HUES6 (cell line): ENCODE results near the gene EPB41L4A.
"Not testable (repeated sequence)": the region's sequence is repeated elsewhere in the genome, so short reads cannot be mapped to it uniquely, and the experiment has no call there.

Source experiments
- H3K27ac ChIP-seq: 2 replicates; pipeline ENCODE4 v1.7.0; 2013; ENCODE audit warnings: low read depth, mild to moderate bottlenecking, low read length, inconsistent platforms
- H3K27me3 ChIP-seq: 2 replicates; pipeline ENCODE4 v1.6.1; 2013; ENCODE audit warnings: low read length; ENCODE audit not compliant: control insufficient read depth, insufficient read depth
- H3K36me3 ChIP-seq: 2 replicates; pipeline ENCODE4 v1.6.1; 2013; ENCODE audit warnings: low read length; ENCODE audit not compliant: control insufficient read depth, insufficient read depth
- H3K4me1 ChIP-seq: 2 replicates; pipeline ENCODE4 v1.6.1; 2013; ENCODE audit warnings: low read length; ENCODE audit not compliant: control insufficient read depth, insufficient read depth
- H3K4me3 ChIP-seq: 2 replicates; pipeline ENCODE4 v1.5.1; 2013; ENCODE audit warnings: low read depth, low read length
- H3K9ac ChIP-seq: one replicate; pipeline ENCODE4 v1.6.1; 2013; ENCODE audit warnings: mild to moderate bottlenecking, low read length
- H3K9me3 ChIP-seq: 2 replicates; pipeline ENCODE4 v1.6.1; 2013; ENCODE audit warnings: low read depth, low read length; ENCODE audit not compliant: control insufficient read depth, insufficient read depth

EPB41L4A gene

DNA sequence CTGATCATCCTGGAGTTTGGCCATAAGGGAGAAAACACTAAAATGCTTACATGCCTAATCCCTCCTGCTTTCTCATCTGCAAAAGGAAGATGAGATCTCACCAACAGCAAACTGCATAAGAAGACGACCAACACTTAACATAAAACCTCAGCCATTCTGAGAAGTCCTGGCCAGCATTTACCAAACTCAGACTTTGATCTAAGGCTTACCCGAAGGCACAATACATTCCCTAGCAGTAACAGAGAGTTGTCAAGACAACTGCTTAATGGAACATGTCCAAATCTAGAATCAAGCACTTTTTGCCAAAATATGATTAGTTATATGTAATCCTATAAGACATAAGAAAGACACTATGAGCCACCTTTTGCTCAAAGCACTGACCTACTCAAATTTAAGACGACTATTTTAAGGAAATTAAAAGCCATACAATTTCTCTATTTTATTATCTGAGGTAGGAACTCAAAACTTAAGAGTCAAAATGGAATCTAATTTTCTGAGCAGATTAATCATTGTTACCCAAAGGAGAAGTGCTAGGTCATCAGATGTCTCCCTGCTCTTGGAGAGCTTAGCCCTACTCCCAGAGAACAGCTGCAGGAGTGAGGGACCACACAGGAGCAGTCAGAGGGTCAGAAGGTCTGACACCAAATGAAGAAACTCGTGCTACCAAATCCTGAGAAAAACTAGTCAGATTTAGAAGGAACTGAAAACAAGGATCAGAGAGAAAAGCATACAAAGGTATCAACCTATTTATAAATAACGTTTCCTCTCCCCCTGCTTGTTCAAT, 39.3 kb downstream of the EPB41L4A start:
- no peak overlapping the region for H3K9ac ChIP-seq
- no peaks in the 10 kb centered on the region for H3K4me1 ChIP-seq
- H3K27me3 ChIP-seq = no peaks in the 10 kb centered on the region
- H3K4me3 ChIP-seq = no peak overlapping the region
- H3K9me3 ChIP-seq = no peaks in the 10 kb centered on the region
- no peaks in the 10 kb centered on the region for H3K36me3 ChIP-seq
- no peak overlapping the region for H3K27ac ChIP-seq

DNA sequence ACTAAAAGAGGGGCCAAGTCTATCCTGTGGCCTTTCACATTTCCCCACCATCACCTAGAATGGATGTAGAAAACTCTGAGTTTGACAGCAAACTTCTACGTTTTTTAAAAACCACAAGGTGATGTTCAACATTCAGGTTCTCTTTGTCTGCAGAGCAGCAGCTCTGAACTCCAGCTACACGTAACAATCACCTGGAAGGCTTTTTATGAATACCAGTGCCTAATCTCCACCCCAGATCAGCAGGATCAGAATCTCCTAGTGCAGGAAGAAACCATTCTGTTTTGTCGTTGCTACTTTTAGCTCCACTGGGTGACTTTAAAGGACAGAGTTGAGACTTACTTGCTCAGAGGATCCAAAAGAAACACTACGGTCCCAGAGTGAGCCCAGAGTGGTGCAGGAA, 44.3 kb downstream of the EPB41L4A start:
- no peak overlapping the region for H3K27ac ChIP-seq
- no peak overlapping the region for H3K4me3 ChIP-seq
- no peaks in the 10 kb centered on the region for H3K27me3 ChIP-seq
- H3K36me3 ChIP-seq = no peaks in the 10 kb centered on the region
- H3K4me1 ChIP-seq = no peaks in the 10 kb centered on the region
- H3K9me3 ChIP-seq = no peaks in the 10 kb centered on the region
- no peak overlapping the region for H3K9ac ChIP-seq

DNA sequence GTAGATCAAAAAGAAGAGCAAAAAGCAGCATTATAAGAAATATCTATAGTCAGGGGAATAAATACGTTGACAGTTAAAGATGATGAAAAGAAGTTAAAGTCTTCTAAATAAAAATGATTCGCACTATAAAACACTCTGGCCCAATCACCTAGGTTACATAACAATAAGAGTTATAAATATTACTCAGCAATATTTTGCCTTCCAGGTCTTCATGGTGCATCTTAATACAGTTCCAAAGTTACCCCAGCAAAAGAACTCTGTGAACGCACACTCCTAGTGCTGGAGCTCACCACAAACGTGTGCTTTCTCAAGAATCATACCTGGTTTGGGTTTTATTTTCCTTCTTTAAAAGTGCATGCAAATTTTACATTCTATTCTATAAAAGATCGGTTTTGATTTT, 44.7 kb downstream of the EPB41L4A start:
- Histone ChIP-seq H3K9ac (no peak overlapping the region), H3K4me3 (no peak overlapping the region), H3K27ac (no peak overlapping the region), H3K9me3 (no peaks in the 10 kb centered on the region), H3K27me3 (no peaks in the 10 kb centered on the region), H3K4me1 (no peaks in the 10 kb centered on the region), H3K36me3 (no peaks in the 10 kb centered on the region)

DNA sequence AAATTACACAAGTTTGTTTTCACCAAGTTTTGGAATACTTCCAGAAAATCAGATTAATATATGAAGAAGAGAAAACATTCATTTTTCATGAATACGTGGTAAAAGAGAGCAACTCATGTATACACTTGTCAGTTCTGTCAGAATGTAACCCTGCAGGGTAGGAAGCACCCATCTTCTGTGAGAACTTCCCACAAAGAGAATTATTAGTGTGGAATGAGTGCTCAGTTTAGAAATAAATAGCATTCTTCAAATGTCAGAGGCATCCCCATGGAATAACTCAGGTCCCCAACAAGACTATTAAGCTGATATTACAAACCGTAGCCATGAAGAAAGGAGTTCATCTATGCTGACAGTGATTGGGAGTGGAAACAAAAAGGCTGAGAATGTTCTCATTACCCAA, 45.2 kb downstream of the EPB41L4A start:
- Histone ChIP-seq H3K4me1 (no peaks in the 10 kb centered on the region), H3K9me3 (no peaks in the 10 kb centered on the region), H3K27ac (no peak overlapping the region), H3K9ac (no peak overlapping the region), H3K27me3 (no peaks in the 10 kb centered on the region), H3K36me3 (no peaks in the 10 kb centered on the region), H3K4me3 (no peak overlapping the region)

DNA sequence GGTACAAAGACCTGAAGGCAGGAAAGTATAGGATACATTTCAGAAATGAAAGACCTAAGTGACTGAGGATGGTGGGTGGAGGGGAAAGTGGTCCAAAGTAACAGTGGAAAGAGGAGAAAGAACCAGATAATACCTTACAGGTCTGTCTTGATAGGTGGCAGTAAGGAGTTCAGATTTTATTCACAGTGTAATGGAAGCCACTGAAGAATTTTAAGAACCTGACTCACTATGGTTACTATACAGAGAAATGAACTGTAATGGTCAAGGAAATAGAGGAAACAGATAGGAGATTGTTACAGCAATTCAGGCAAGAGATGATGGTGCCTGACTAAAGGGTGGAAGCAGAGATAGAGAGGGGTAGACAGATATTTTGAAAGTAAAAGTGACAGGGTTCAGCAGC, 46.5 kb downstream of the EPB41L4A start:
- Histone ChIP-seq H3K9ac (no peak overlapping the region), H3K4me3 (no peak overlapping the region), H3K9me3 (no peaks in the 10 kb centered on the region), H3K4me1 (no peaks in the 10 kb centered on the region), H3K36me3 (no peaks in the 10 kb centered on the region), H3K27ac (no peak overlapping the region), H3K27me3 (no peaks in the 10 kb centered on the region)

DNA sequence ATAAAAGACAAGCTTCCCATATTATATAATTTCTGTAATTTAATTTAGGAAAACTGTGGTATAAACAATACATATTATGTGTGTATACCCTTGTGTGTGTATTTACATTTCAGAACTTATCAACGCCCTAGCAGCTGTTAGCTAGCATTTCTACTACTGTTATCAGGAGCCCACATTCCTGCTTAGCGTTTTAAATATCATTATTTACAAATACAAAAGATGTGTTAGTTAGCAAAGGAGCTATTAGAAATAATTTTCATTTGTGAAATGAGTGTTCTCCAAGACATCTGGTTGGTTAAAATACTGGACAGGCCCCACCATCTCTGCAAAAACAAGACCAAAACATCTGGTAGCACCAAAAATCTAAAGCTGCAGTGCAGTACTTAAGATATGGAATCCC, 48.0 kb downstream of the EPB41L4A start:
- no peaks in the 10 kb centered on the region for H3K9me3 ChIP-seq
- H3K27me3 ChIP-seq = no peaks in the 10 kb centered on the region
- H3K4me3 ChIP-seq = no peak overlapping the region
- no peaks in the 10 kb centered on the region for H3K4me1 ChIP-seq
- no peak overlapping the region for H3K9ac ChIP-seq
- no peak overlapping the region for H3K27ac ChIP-seq
- H3K36me3 ChIP-seq = no peaks in the 10 kb centered on the region

DNA sequence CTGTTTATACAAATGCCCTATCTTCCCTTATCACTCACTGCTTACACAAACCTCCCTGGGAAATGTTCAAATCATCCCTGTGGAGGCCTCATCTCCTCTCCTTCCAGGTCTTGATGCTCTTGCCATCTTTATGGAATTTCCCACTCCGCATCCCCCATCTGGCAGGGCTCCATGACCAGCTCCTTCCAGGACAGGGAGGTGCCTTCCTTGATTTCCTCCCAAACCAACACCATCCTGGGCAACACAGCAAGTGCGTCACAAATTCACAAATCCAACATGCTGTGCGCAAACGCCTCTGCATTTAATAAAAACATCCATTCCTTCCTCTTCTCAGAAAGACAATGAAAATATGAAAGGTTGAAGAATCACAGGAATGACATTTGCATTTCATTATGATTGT, 51.7 kb downstream of the EPB41L4A start:
- Histone ChIP-seq H3K36me3 (no peaks in the 10 kb centered on the region), H3K9ac (no peak overlapping the region), H3K27ac (no peak overlapping the region), H3K9me3 (no peaks in the 10 kb centered on the region), H3K4me3 (no peak overlapping the region), H3K27me3 (no peaks in the 10 kb centered on the region), H3K4me1 (peaks cover 3% of the 10 kb centered on the region; the same call in 1 of the 2 replicates)

DNA sequence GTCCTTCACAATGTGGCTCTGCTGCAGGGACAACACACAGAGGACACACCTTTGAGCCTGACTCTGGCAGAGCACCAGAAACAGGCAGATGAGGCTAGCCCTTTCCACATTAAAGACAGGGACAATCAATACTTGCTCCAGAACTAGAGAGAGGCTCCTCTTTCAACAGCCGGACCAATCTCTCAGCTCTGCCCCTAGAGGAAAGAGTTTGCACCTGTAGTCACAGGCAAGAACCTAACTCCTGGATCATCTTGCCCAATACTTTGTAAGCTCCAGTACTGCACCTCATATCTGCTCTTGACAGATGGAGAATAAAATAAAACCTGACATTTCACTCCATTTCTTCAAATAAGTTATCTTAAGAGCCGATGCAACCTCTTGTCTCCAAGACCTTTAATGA, 52.1 kb downstream of the EPB41L4A start:
- H3K27me3 ChIP-seq = no peaks in the 10 kb centered on the region
- H3K27ac ChIP-seq = no peak overlapping the region
- no peaks in the 10 kb centered on the region for H3K36me3 ChIP-seq
- no peak overlapping the region for H3K9ac ChIP-seq
- no peak overlapping the region for H3K4me3 ChIP-seq
- no peaks in the 10 kb centered on the region for H3K9me3 ChIP-seq
- H3K4me1 ChIP-seq = peaks cover 3% of the 10 kb centered on the region; the same call in 1 of the 2 replicates

DNA sequence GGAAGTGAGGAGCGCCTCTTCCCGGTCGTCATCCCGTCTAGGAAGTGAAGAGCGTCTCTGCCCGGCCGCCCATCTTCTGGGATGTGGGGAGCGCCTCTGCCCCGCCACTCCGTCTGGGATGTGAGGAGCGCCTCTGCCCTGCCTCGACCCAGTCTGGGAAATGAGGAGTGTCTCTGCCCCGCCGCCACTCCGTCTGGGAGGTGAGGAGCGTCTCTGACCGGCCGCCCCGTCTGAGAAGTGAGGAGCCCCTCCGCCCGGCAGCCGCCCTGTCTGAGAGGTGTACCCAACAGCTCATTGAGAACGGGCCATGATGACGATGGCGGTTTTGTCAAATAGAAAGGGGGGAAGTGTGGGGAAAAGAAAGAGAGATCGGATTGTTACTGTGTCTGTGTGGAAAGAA, 58.3 kb downstream of the EPB41L4A start:
- not testable (repeated sequence) for H3K4me1 ChIP-seq, H3K36me3 ChIP-seq, H3K9me3 ChIP-seq, H3K4me3 ChIP-seq, H3K27me3 ChIP-seq, H3K27ac ChIP-seq, H3K9ac ChIP-seq

DNA sequence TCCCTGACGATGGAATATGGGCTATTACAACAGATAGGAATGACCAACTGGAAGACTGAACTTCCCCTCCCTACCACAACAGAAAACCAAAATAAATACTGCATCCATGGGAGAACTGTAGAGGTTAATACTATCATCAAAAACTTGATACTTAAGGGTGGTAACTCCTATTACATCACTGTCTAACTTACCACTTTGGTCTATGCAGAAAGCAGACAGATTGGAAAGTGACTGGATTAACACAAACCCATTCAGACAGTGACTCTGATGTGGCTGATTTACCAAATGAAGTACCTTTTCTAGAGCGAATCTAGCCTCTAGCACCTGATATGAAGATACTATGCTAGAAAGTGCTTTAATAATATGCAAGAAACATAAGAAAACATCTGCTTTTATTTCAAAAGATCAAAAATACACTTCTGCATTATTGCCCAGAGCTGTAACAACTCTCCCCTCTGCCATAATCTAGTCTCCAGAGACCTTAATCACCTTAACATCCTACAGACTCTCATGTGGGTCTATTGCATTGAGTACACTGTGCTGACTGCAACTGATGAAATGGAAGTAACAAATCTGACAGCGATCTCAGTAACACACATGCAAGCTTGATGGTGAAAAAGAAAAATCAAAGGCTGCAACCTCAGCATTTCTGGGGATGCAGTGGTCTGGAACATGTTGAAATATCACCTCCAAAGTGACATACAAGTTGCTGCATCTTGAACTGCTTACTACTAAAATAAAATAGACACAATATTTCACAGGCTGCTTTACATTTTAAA, 62.7 kb downstream of the EPB41L4A start:
- Histone ChIP-seq H3K9me3 (no peaks in the 10 kb centered on the region), H3K4me1 (peaks cover 11% of the 10 kb centered on the region), H3K27ac (no peak overlapping the region), H3K36me3 (no peaks in the 10 kb centered on the region), H3K27me3 (no peaks in the 10 kb centered on the region), H3K9ac (no peak overlapping the region), H3K4me3 (no peak overlapping the region)

DNA sequence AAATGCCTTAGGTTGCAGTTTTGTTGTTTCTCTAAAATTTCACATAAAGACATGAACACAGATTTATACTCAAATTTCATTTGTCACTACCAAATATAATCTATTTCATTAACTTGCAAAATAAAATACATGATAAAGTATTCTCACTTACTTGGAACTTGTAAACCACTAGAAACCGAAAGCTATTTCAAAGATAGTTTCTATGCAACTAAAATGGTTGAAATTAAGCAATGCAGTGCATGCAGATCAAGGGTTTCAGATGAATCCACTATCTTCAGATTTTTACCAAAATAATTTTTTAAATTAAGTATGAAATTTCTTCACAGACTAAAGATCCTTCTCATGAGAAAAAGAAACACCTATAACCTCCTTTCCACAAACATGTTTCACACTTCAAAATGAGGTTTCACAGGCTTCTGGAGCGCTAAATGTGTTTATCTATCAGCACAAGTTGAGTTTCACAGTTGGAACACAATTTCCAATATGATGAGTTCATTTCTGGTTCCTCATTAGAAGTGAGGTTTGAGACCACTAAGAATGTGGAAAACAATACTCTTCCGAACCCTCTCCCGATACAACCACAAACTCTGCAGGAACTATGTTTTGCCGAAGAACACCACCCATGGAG, 63.9 kb downstream of the EPB41L4A start:
- Histone ChIP-seq H3K36me3 (no peaks in the 10 kb centered on the region), H3K4me3 (no peak overlapping the region), H3K9ac (no peak overlapping the region), H3K4me1 (peaks cover 11% of the 10 kb centered on the region), H3K27me3 (no peaks in the 10 kb centered on the region), H3K9me3 (no peaks in the 10 kb centered on the region), H3K27ac (no peak overlapping the region)
